GM23338 (cell line): ENCODE results near the gene ERC2.

ENCODE experiments used
- CREB1 ChIP-seq: fragments of 250-450 bp; sonication (Bioruptor Pico); IDR thresholded peaks from 2 replicates; pipeline ENCODE4 v1.5.0; 2020; ENCODE audit warnings: low read depth, mild to moderate bottlenecking, moderate library complexity
- CTCF ChIP-seq, 2 experiments: fragments of 200-600 bp in 1 of 2; sonication (generic) in 1 of 2; conservative IDR thresholded peaks; 2 replicates each; pipeline versions ENCODE4 v1.5.1 to v1.6.1; 2016 to 2017; ENCODE audit warnings: antibody characterized with exemption in 2 of 2, low read depth in 2 of 2, mild to moderate bottlenecking in 2 of 2, moderate library complexity in 1 of 2
- EZH2 ChIP-seq: fragments of 200-600 bp; sonication (generic); IDR thresholded peaks from one replicate; pipeline ENCODE4 v1.8.0; 2017; ENCODE audit warnings: antibody characterized with exemption, mild to moderate bottlenecking, low read depth; ENCODE audit not compliant: unreplicated experiment
- EZH2phosphoT487 ChIP-seq: fragments of 200-600 bp; sonication (generic); IDR thresholded peaks from one replicate; pipeline ENCODE4 v1.8.1; 2018; ENCODE audit warnings: antibody characterized with exemption; ENCODE audit not compliant: unreplicated experiment
- JUNB ChIP-seq: IDR thresholded peaks from one replicate; pipeline ENCODE4 v1.6.1; 2016; ENCODE audit warnings: antibody characterized with exemption; ENCODE audit not compliant: unreplicated experiment
- NANOG ChIP-seq: IDR thresholded peaks from 2 replicates; pipeline ENCODE4 v1.6.1; 2016; ENCODE audit warnings: antibody characterized with exemption, borderline replicate concordance
- POLR2AphosphoS5 ChIP-seq: IDR thresholded peaks from 2 replicates; pipeline ENCODE4 v1.6.1; 2016; ENCODE audit warnings: antibody characterized with exemption, low read depth
- REST ChIP-seq: IDR thresholded peaks from one replicate; pipeline ENCODE4 v1.6.1; 2018; ENCODE audit warnings: antibody characterized with exemption; ENCODE audit not compliant: unreplicated experiment
- STAT1 ChIP-seq: IDR thresholded peaks from one replicate; pipeline ENCODE4 v1.6.1; 2016; ENCODE audit warnings: antibody characterized with exemption; ENCODE audit not compliant: unreplicated experiment
- ZNF114 ChIP-seq: fragments of 250-450 bp; sonication (Bioruptor Pico); IDR thresholded peaks from 2 replicates; pipeline ENCODE4 v1.5.0; 2020; ENCODE audit warnings: mild to moderate bottlenecking, moderate library complexity
- ZNF331 ChIP-seq: fragments of 250-450 bp; sonication (Bioruptor Pico); IDR thresholded peaks from 2 replicates; pipeline ENCODE4 v1.5.0; 2020; ENCODE audit warnings: low read depth, mild to moderate bottlenecking, moderate library complexity
- TF ChIP-seq, protein P1 (sequence below): IDR thresholded peaks from 2 replicates; pipeline ENCODE4 v1.6.1; 2016; ENCODE audit warnings: antibody characterized with exemption
- TF ChIP-seq, protein P2 (sequence below): fragments of 250-450 bp; sonication (Bioruptor Pico); IDR thresholded peaks from 2 replicates; pipeline ENCODE4 v1.5.0; 2020; ENCODE audit warnings: mild to moderate bottlenecking, moderate library complexity

- TF ChIP-seq ZNF114 (CRISPR knock-in tag) (no peak), EZH2phosphoT487 (no peak), CTCF (conservative IDR thresholded peaks at IDR 0.05; ENCODE audit: low read depth in 2 of 2) (no peak), JUNB (no peak), POLR2AphosphoS5 (no peak), EZH2 (no peak), NANOG (no peak), REST (no peak), STAT1 (no peak), CREB1 (CRISPR knock-in tag) (no peak), ZNF331 (CRISPR knock-in tag) (no peak)
- TF ChIP-seq, protein P1, sequence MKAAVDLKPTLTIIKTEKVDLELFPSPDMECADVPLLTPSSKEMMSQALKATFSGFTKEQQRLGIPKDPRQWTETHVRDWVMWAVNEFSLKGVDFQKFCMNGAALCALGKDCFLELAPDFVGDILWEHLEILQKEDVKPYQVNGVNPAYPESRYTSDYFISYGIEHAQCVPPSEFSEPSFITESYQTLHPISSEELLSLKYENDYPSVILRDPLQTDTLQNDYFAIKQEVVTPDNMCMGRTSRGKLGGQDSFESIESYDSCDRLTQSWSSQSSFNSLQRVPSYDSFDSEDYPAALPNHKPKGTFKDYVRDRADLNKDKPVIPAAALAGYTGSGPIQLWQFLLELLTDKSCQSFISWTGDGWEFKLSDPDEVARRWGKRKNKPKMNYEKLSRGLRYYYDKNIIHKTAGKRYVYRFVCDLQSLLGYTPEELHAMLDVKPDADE, result no peak
- TF ChIP-seq, protein P2, sequence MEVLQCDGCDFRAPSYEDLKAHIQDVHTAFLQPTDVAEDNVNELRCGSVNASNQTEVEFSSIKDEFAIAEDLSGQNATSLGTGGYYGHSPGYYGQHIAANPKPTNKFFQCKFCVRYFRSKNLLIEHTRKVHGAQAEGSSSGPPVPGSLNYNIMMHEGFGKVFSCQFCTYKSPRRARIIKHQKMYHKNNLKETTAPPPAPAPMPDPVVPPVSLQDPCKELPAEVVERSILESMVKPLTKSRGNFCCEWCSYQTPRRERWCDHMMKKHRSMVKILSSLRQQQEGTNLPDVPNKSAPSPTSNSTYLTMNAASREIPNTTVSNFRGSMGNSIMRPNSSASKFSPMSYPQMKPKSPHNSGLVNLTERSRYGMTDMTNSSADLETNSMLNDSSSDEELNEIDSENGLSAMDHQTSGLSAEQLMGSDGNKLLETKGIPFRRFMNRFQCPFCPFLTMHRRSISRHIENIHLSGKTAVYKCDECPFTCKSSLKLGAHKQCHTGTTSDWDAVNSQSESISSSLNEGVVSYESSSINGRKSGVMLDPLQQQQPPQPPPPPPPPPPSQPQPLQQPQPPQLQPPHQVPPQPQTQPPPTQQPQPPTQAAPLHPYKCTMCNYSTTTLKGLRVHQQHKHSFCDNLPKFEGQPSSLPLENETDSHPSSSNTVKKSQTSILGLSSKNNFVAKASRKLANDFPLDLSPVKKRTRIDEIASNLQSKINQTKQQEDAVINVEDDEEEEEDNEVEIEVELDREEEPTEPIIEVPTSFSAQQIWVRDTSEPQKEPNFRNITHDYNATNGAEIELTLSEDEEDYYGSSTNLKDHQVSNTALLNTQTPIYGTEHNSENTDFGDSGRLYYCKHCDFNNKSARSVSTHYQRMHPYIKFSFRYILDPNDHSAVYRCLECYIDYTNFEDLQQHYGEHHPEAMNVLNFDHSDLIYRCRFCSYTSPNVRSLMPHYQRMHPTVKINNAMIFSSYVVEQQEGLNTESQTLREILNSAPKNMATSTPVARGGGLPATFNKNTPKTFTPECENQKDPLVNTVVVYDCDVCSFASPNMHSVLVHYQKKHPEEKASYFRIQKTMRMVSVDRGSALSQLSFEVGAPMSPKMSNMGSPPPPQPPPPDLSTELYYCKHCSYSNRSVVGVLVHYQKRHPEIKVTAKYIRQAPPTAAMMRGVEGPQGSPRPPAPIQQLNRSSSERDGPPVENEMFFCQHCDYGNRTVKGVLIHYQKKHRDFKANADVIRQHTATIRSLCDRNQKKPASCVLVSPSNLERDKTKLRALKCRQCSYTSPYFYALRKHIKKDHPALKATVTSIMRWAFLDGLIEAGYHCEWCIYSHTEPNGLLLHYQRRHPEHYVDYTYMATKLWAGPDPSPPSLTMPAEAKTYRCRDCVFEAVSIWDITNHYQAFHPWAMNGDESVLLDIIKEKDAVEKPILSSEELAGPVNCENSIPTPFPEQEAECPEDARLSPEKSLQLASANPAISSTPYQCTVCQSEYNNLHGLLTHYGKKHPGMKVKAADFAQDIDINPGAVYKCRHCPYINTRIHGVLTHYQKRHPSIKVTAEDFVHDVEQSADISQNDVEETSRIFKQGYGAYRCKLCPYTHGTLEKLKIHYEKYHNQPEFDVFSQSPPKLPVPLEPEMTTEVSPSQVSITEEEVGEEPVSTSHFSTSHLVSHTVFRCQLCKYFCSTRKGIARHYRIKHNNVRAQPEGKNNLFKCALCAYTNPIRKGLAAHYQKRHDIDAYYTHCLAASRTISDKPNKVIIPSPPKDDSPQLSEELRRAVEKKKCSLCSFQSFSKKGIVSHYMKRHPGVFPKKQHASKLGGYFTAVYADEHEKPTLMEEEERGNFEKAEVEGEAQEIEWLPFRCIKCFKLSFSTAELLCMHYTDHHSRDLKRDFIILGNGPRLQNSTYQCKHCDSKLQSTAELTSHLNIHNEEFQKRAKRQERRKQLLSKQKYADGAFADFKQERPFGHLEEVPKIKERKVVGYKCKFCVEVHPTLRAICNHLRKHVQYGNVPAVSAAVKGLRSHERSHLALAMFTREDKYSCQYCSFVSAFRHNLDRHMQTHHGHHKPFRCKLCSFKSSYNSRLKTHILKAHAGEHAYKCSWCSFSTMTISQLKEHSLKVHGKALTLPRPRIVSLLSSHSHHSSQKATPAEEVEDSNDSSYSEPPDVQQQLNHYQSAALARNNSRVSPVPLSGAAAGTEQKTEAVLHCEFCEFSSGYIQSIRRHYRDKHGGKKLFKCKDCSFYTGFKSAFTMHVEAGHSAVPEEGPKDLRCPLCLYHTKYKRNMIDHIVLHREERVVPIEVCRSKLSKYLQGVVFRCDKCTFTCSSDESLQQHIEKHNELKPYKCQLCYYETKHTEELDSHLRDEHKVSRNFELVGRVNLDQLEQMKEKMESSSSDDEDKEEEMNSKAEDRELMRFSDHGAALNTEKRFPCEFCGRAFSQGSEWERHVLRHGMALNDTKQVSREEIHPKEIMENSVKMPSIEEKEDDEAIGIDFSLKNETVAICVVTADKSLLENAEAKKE (CRISPR knock-in tag), result no peak
These were observed 531.0 kb downstream of the ERC2 start for GRCh38 chr3:55937301-55937700.
